Hematopoietic multipotent progenitor cell (in vitro differentiated cells): ENCODE measurements around the gene RNF208. TPM values are rescaled to one million over a fixed set of nuclear protein-coding genes. Genes with fewer than 3 reads are reported as not detected.
"Not testable (repeated sequence)": the region's sequence is repeated elsewhere in the genome, so short reads cannot be mapped to it uniquely, and the experiment has no call there.

Experiments used
- DNase-seq, 3 donors: peaks; one replicate each; pipeline ENCODE4 v3.0.0-alpha.2; 2011 to 2015; ENCODE audit warnings: low read depth in 2 of 3, low spot score in 2 of 3
- total RNA-seq: library from RNA; depleted of rRNA; stranded (reverse); fragments of >200 nt; gene quantifications from one replicate; pipeline ENCODE4 v1.2.3, GENCODE V29; 2012

Gene RNF208
- total RNA-seq, 1 donor = 1.3 TPM

DNA sequence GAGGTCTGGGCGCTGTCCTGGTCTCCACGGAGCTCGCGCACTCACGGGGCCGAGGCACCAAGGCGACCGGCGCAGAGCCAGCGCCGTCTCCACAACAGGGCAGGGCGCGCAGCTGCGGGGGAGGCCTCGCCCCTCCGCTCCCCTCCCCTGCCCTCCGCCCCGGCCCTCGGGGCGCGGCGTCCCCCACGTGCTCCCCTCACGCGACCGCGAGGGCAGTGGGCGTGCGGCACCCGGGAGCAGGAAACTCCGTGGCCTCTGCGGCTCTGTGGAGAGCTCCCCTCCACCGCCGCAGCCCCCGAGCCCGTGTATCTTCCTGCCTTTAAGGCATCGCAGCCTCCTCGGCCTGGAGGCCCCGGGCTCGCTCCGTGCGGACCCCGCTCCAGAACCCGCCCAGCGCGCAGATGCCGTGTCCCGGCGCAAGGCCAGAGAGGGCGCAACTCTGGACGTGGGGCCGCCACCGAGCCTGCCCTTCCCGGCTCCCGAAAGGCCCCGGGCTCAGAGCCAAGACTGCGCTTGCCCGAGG is 18.3 kb upstream of the RNF208 start:
- DNase-seq = peak; percentile 50 to 85 (median 83)

GRCh38 chr9:137239541-137240200 is 17.6 kb upstream of the RNF208 start:
- not testable (repeated sequence) for DNase-seq

DNA sequence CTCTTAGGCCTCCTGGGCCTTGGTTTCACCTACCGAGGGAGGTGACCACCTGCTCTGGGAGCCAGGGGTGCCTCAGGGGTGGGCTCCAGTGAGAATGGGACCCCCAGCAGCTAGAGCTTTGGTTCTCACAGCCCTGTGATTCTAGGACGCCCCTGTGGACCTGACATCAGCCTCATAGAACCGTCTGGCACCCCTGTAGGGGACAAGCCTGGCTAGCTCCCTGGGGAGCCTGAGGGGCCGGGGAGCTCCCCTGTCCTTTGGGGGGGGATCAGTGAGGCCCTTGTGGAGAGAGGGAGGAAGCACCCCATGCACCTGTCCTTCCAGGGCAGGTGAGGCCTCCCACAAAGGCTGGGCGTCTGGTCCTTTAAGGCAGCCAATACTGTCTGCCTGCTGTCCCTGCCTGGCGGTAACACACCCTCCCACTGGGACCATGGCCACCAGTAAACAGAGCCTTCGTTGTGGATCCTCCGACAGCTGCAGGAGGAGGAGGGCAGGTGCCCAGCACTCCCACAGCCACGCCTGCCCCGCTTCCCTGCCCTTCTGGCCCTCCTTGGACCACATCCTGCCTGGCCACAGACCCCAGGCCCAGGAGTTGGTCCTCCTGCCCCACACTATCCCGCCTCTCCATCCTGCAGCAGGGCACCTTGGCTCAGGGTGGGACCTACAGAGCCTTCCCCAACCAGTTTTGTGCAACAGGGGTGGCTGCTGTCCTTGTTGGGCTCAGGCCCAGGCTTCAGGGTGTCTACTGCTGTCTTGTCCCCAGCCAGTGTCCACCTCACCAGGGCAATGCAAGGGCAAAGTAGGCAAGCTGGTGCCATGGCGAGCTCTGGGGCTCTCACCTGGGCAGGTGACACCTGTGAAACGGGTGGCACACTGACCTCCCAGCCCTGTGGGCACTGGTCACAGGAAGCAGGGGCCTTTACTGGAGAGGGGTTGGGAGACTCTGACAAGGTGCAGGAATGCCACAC is 16.0 kb upstream of the RNF208 start:
- DNase-seq = no peak

- no peak for DNase-seq
Observed at GRCh38 chr9:137236936-137237421, 14.9 kb upstream of the RNF208 start.

DNA sequence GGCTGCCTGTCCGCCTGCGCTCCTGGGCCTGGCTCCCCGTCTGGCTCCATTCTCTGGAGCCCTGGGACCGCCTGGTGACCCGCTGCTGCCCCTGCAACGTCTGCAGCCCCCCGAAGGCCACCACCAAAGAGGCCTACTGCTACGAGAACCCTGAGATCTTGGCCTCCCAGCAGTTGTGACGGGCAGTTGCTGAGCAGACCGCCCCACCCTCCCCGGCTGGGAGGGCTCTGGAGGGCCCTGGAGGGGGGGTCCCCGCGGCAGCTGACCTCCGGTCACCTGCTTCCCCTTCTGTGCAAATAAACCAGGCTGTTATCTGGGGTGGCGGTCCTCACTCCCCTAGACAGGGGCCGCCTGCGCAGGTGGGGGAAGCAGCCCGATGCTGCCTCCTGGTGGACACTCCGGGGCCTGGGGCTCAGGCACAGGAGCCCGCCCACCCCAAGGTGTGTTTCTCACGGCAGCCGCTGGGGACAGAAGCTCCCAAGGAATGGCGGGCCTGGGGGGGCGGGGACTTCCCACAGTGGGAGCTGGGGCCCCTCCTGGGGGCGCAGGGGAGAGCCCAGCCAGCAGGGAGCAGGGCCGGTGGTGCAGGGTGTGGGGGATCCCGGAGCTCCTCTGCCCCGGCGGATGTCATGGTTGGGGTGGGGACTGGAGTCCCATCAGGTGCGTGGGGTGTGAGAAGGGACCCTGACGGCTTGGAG is 14.3 kb upstream of the RNF208 start:
- peak; percentile 82 to 94 (median 91) for DNase-seq

DNA sequence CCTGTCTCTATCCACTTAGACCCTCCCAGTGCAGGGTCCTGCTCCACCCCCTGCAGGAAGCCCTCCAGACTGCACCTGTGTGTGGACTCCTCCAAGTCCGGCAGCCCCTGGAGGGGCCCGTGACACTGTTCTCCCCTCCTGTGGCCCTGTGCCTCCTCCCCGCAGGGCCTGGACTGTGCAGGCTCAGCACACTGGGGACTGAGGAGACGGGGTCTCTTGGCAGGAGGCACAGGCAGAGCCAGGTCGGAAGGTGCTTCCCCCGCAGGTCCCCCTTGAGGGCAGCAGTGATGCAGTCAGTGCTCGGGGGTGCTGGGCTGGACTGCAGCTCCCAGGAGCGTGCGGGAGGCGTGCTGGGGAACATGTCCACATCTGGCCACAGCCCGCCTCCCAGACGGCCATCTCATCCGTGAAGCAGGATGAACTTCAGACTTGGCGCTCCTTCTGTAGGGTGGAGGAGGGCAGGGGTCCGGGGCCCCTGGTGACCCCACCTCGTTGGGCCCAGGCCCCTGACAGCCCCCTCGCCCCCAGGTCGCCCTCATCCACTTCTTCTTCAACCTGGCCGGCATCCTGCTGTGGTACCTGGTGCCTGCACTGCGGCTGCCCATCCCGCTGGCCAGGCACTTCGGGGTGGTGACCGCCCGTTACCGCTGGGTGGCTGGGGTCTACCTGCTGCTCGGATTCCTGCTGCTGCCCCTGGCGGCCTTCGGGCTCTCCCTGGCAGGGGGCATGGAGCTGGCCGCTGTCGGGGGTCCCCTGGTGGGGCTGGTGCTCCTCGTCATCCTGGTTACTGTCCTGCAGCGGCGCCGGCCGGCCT is 13.6 kb upstream of the RNF208 start:
- DNase-seq = no peak

DNA sequence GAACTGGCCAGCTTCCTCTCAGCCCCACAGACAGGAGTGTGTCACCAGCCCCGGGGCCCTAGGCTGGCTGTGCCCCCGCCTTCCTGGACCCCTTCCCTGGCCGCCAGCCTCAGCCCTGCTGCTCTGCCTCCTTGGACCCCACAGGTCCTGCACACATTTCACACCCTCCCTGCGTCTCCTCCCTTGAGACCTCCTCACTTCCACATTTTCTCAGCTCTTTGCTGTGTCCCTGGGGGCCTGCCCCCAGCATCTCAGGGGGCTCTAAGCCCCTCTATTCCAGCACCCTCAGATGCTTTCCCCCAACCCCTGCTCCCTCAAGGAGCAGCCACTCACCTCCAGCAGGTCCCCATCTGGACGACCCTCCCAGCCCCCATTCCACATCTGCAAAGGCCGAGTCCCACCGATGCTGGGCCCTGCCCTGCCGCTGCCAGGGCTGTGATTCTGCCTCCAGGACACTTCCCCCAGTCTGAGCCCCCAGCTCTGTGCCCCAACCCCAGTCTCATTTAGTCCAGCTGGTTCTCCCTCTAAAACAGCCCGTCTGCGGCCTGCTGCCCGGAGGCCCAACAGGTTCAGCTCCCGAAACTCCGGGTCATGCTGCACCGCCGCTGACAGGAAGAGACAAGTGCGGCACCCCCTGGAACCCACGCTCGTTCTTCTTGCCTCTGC is 12.9 kb upstream of the RNF208 start:
- DNase-seq = no peak

DNA sequence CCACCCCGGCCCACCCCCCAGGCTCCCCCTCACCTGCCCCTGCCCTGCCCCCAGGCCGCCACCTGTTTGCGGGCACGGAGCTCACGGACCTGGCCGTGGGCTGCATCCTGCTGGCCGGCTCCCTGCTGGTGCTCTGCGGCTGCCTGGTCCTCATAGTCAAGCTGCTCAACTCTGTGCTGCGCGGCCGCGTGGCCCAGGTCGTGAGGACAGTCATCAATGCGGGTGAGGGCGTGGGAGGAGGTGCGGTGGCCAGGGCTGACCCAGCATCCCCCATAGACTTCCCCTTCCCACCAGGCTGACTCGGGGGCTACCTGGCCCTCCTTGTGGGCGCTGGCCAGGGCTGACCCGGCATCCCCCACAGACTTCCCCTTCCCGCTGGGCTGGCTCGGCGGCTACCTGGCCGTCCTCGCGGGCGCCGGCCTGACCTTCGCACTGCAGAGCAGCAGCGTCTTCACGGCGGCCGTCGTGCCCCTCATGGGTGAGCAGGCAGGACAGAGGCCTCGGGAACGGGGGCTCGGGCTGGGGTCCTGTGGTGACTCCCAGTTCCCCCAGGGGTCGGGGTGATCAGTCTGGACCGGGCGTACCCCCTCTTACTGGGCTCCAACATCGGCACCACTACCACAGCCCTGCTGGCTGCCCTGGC is 12.1 kb upstream of the RNF208 start:
- DNase-seq = no peak

DNA sequence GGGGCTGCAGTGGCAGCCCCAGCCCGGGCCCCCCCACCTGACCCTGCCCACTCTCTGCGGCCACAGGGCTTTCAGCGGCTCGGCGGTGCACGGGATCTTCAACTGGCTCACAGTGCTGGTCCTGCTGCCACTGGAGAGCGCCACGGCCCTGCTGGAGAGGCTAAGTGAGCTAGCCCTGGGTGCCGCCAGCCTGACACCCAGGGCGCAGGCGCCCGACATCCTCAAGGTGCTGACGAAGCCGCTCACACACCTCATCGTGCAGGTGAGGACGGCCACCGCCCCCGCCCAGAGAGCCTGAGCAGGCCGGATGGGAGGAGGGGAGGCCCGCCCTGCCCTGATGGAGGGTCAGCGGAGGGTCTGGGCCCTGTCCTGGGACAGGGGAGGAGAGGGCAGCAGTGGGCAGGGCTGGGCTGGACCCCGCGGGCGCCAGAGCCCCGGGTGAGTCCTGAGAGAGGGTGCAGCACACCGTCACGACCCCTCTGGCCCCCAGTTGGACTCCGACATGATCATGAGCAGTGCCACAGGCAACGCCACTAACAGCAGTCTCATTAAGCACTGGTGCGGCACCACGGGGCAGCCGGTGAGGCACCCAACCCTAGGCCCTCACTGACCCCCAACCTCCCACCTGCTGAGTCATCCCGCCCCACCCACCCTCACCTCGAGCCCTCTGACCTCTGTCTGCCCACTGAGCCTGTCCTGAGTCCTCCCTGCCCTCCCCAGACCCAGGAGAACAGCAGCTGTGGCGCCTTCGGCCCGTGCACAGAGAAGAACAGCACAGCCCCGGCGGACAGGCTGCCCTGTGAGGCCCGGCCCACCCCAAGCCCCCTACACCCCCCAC is 11.3 kb upstream of the RNF208 start:
- no peak for DNase-seq

DNA sequence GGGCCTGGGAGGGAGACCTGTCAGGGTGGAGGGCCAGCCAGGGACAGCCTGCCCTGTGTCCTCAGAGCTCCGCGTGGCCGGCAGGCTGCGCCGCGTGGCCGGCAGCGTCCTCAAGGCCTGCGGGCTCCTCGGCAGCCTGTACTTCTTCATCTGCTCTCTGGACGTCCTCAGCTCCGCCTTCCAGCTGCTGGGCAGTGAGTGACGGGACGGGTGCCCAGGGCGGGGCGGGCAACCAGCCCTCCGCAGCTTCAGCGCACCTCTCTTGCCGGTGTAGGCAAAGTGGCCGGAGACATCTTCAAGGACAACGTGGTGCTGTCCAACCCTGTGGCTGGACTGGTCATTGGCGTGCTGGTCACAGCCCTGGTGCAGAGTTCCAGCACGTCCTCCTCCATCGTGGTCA is 10.5 kb upstream of the RNF208 start:
- no peak for DNase-seq

- no peak for DNase-seq
Observed at GRCh38 chr9:137232101-137232500, 10.1 kb upstream of the RNF208 start.

GRCh38 chr9:137231372-137232039 is 9.5 kb upstream of the RNF208 start:
- DNase-seq = no peak

DNA sequence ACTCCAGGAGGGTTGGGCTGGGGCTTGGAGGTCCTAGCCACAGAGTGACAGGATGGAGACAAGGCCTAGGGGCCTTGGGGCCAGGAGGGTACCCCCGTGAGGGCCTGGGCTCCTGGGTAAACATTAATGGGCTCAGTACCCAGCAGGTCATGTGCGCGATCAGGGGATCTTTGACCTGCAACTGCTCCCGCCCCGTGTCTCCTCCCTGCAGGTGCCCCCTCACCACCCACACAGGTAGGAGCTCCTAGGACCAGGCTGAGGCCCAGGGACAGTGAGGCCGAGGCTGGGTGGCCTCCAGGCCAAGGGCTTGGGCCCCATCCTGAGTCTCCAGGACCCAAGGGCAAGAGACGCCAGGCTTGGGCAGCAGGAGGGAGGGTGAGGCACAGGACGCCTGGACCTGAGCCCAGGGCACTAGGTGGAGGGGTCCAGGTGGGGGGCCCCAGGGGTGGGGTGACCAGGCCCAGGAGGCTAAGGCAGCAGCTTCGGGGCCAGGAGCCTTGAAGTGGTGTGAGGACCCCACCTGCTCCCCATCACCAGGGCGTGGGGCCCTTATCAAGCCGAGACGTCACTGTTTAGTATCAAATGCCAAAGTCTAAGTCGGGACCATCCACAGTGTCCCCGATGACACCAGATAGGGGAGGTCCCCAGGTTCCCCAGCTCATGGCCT is 8.8 kb upstream of the RNF208 start, which contains the start of gene SLC34A3:
SLC34A3 (plus strand) TSS at position 197 of the 667 bp plus-strand sequence. CDS start 802 bp downstream, outside the sequence.
- DNase-seq = no peak

DNA sequence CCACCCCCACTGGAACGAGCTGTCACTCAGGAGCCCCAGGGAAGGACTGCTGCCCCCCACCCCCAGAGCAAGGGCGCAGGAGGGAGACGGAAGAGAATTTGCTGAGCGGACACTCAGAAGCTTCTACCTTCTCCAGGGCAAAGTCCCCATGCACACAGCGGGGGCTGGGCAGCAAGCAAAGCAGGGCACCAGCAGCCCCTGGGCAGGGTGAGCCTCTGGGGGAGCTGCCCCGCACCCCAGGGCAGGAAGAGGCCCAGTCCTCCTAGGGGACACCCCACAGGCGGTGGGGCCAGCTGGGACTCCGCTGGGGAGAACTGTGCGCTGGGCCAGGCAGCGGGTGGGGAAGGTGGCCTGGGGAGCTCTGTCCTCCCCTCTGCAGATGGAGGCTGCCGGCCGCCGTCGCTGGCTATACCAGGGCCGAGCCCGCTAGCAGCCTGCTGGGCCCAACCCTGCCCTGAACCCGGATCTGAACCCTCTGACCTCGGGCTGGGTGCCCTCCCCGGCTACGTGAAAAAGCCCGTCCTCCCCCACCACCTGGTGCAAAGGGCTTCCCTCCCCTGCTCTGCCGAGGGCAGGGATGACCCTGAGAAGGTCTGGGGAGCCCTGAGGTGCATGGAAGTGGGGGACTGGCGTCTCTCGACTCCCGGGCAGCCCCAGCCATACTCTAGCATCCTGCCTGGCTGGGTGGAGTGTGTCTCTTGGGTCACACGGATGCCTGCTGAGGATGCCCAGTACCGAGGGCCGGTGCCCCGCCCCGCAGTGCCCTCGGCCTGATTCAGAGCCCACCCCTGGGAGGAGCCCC is 8.1 kb upstream of the RNF208 start:
- no peak for DNase-seq

- no peak for DNase-seq
Observed at GRCh38 chr9:137228968-137229896, 7.2 kb upstream of the RNF208 start.
